H9 (cell line): Measurements from ENCODE around the gene SRP19. TPM values are rescaled to one million over a fixed set of nuclear protein-coding genes. Genes with fewer than 3 reads are reported as not detected.

Source experiments
- DNase-seq: peaks from one replicate; pipeline ENCODE4 v3.0.0-alpha.2; 2017
- H2AFZ ChIP-seq: one replicate; pipeline ENCODE4 v1.6.1; 2013; ENCODE audit warnings: mild to moderate bottlenecking, low read length, control low read depth, moderate library complexity
- H2AK5ac ChIP-seq: 2 replicates; pipeline ENCODE4 v1.6.1; 2013; ENCODE audit warnings: low read length, control low read depth, mixed read lengths; ENCODE audit not compliant: insufficient read length
- H2BK120ac ChIP-seq: one replicate; pipeline ENCODE4 v1.6.1; 2013; ENCODE audit warnings: low read depth, mild to moderate bottlenecking, low read length, control low read depth, inconsistent platforms; ENCODE audit not compliant: poor library complexity, severe bottlenecking
- H2BK12ac ChIP-seq: 2 replicates; pipeline ENCODE4 v1.6.1; 2013; ENCODE audit warnings: low read length, control low read depth, mixed read lengths, low read depth; ENCODE audit not compliant: insufficient read length
- H2BK15ac ChIP-seq: 2 replicates; pipeline ENCODE4 v1.6.1; 2013; ENCODE audit warnings: low read depth, low read length, control low read depth
- H2BK20ac ChIP-seq: one replicate; pipeline ENCODE4 v1.6.1; 2013; ENCODE audit warnings: low read depth, mild to moderate bottlenecking, low read length, control low read depth, inconsistent platforms; ENCODE audit not compliant: poor library complexity, severe bottlenecking
- H2BK5ac ChIP-seq: 2 replicates; pipeline ENCODE4 v1.6.1; 2013; ENCODE audit warnings: low read length, control low read depth, mixed read lengths; ENCODE audit not compliant: insufficient read length
- H3K14ac ChIP-seq: 2 replicates; pipeline ENCODE4 v1.6.1; 2013; ENCODE audit warnings: low read length, control low read depth; ENCODE audit not compliant: insufficient read depth
- H3K18ac ChIP-seq: 2 replicates; pipeline ENCODE4 v1.6.1; 2013; ENCODE audit warnings: low read depth, mild to moderate bottlenecking, mixed read lengths, low read length, control low read depth; ENCODE audit not compliant: insufficient read length
- H3K23ac ChIP-seq: 2 replicates; pipeline ENCODE4 v1.6.1; 2013; ENCODE audit warnings: low read length, control low read depth, mixed read lengths, low read depth; ENCODE audit not compliant: insufficient read length
- H3K23me2 ChIP-seq: 2 replicates; pipeline ENCODE4 v1.6.1; 2013; ENCODE audit warnings: low read depth, mild to moderate bottlenecking, mixed read lengths, low read length, control low read depth; ENCODE audit not compliant: insufficient read length, poor library complexity, severe bottlenecking
- H3K27ac ChIP-seq: 2 replicates; pipeline ENCODE4 v1.5.1; 2013; ENCODE audit warnings: low read length, control low read depth, mixed read lengths, low read depth; ENCODE audit not compliant: insufficient read length
- H3K27me3 ChIP-seq: 2 replicates; pipeline ENCODE4 v1.6.1; 2013; ENCODE audit warnings: low read length, control low read depth, inconsistent platforms; ENCODE audit not compliant: insufficient read depth
- H3K4ac ChIP-seq: 2 replicates; pipeline ENCODE4 v1.6.1; 2013; ENCODE audit warnings: low read depth, mild to moderate bottlenecking, control low read depth, inconsistent platforms, low read length, moderate library complexity
- H3K4me1 ChIP-seq: 2 replicates; pipeline ENCODE4 v1.6.1; 2013; ENCODE audit warnings: low read length, control low read depth, inconsistent platforms; ENCODE audit not compliant: insufficient read depth
- H3K4me2 ChIP-seq: 2 replicates; pipeline ENCODE4 v1.6.1; 2013; ENCODE audit warnings: low read length, control low read depth, mixed read lengths; ENCODE audit not compliant: insufficient read length, insufficient read depth
- H3K56ac ChIP-seq: 2 replicates; pipeline ENCODE4 v1.6.1; 2013; ENCODE audit warnings: low read depth, mild to moderate bottlenecking, mixed read lengths, low read length, control low read depth; ENCODE audit not compliant: insufficient read length
- H3K79me1 ChIP-seq: 2 replicates; pipeline ENCODE4 v1.6.1; 2013; ENCODE audit warnings: low read depth, mild to moderate bottlenecking, moderate library complexity, low read length, control low read depth, inconsistent platforms; ENCODE audit not compliant: insufficient read depth, poor library complexity, severe bottlenecking
- H3K79me2 ChIP-seq: 2 replicates; pipeline ENCODE4 v1.6.1; 2013; ENCODE audit warnings: low read length, control low read depth, inconsistent platforms; ENCODE audit not compliant: insufficient read depth
- H3K9ac ChIP-seq: 2 replicates; pipeline ENCODE4 v1.6.1; 2013; ENCODE audit warnings: low read length, control low read depth, mixed read lengths; ENCODE audit not compliant: insufficient read length; ENCODE audit errors: extremely low read depth
- H3K9me3 ChIP-seq: one replicate; pipeline ENCODE4 v1.6.1; 2013; ENCODE audit warnings: low read depth, low read length, inconsistent platforms; ENCODE audit not compliant: control insufficient read depth
- H3T11ph ChIP-seq: one replicate; pipeline ENCODE4 v1.6.1; 2013; ENCODE audit warnings: mild to moderate bottlenecking, low read length, control low read depth, inconsistent platforms
- H4K20me1 ChIP-seq: one replicate; pipeline ENCODE4 v1.6.1; 2013; ENCODE audit not compliant: control insufficient read depth, insufficient read length, insufficient read depth
- H4K5ac ChIP-seq: 2 replicates; pipeline ENCODE4 v1.6.1; 2013; ENCODE audit warnings: low read depth, mild to moderate bottlenecking, mixed read lengths, low read length, control low read depth; ENCODE audit not compliant: insufficient read length
- H4K8ac ChIP-seq: replicated peaks from 2 replicates; pipeline ENCODE4 v1.6.1; 2013; ENCODE audit warnings: low read length, control low read depth, mixed read lengths, low read depth; ENCODE audit not compliant: insufficient read length
- H4K91ac ChIP-seq: 2 replicates; pipeline ENCODE4 v1.6.1; 2013; ENCODE audit warnings: low read depth, mild to moderate bottlenecking, moderate library complexity, mixed read lengths, low read length, control low read depth; ENCODE audit not compliant: insufficient read length
- H3K27ac Mint-ChIP-seq, 3 experiments: 2 replicates in 2 of 3; 3 replicates in 1 of 3; pipeline ENCODE4 v1.8.0; 2020 to 2021; ENCODE audit warnings: mixed read lengths in 3 of 3, mild to moderate bottlenecking in 1 of 3, moderate library complexity in 1 of 3
- H3K27me3 Mint-ChIP-seq: 2 replicates; pipeline ENCODE4 v1.8.0; 2021; ENCODE audit warnings: low read depth, mild to moderate bottlenecking, moderate library complexity, mixed read lengths
- H3K36me3 Mint-ChIP-seq, 3 experiments: 2 replicates in 2 of 3; 3 replicates in 1 of 3; pipeline ENCODE4 v1.8.0; 2020 to 2021; ENCODE audit warnings: low read depth in 3 of 3, mixed read lengths in 3 of 3; ENCODE audit not compliant: insufficient read depth in 1 of 3
- H3K4me1 Mint-ChIP-seq, 2 experiments: 2 replicates each; pipeline ENCODE4 v1.8.0; 2020; ENCODE audit warnings: mixed read lengths in 2 of 2
- H3K4me3 Mint-ChIP-seq, 2 experiments: 2 replicates in 1 of 2; 3 replicates in 1 of 2; pipeline ENCODE4 v1.8.0; 2020 to 2021; ENCODE audit warnings: mild to moderate bottlenecking in 2 of 2, mixed read lengths in 2 of 2, moderate library complexity in 1 of 2
- H3K9me3 Mint-ChIP-seq, 2 experiments: 2 replicates in 1 of 2; 3 replicates in 1 of 2; pipeline ENCODE4 v1.8.0; 2020; ENCODE audit warnings: mild to moderate bottlenecking in 2 of 2, mixed read lengths in 2 of 2, moderate library complexity in 1 of 2
- WGBS: extraction: QIAGEN DNeasy Blood & Tissue Kit; methylation state at CpG from one replicate; pipeline ENCODE4 v1.1.7; 2013; ENCODE audit warnings: missing lambda C conversion rate, low lambda C conversion rate, mixed read lengths; ENCODE audit not compliant: insufficient read length; ENCODE audit errors: extremely low coverage; 5-methylcytosine and 5-hydroxymethylcytosine counted together
- total RNA-seq: library from RNA; stranded (reverse); gene quantifications from 2 replicates; pipeline ENCODE4 v1.2.1, GENCODE V29; 2021
- TF ChIP-seq, protein P1 (sequence below): fragments of 200-600 bp; sonication (generic); conservative IDR thresholded peaks from 3 replicates; pipeline ENCODE4 v1.8.0; 2021; ENCODE audit warnings: antibody characterized with exemption, mild to moderate bottlenecking

Gene SRP19
- total RNA-seq, 1 experiment from 2014 or later: 78.9 TPM

DNA sequence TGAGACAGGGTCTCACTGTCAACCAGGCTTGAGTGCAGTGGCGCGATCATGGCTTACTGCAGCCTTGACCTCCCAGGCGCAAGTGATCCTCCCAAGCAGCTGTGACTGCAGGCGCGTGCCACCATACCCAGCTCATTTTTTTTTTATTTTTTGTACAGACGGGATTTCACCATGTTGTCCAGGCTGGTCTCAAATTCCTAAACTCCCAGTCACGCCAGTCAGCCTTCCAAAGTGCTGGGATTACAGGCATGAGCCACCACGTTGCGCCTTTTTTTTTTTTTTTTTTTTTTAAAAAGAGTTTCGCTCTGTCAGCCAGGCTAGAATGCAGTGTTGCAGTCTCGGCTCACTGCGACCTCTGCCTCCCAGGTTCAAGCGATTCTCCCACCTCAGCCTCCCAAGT, 27.1 kb upstream of the SRP19 start:
- H3K18ac ChIP-seq: no peak overlapping the region
- no peak for DNase-seq
- no peaks in the 10 kb centered on the region for H3K4me1 Mint-ChIP-seq
- H3K79me2 ChIP-seq: no peaks in the 10 kb centered on the region
- H3K9me3 ChIP-seq: no peaks in the 10 kb centered on the region
- H2BK15ac ChIP-seq: no peak overlapping the region
- H3K56ac ChIP-seq: no peak overlapping the region
- no peaks in the 10 kb centered on the region for H3K4me1 ChIP-seq
- H3K4me3 Mint-ChIP-seq: no peak overlapping the region
- no peak overlapping the region for H4K91ac ChIP-seq
- H3K4ac ChIP-seq: no peak overlapping the region
- TF ChIP-seq, protein P1, sequence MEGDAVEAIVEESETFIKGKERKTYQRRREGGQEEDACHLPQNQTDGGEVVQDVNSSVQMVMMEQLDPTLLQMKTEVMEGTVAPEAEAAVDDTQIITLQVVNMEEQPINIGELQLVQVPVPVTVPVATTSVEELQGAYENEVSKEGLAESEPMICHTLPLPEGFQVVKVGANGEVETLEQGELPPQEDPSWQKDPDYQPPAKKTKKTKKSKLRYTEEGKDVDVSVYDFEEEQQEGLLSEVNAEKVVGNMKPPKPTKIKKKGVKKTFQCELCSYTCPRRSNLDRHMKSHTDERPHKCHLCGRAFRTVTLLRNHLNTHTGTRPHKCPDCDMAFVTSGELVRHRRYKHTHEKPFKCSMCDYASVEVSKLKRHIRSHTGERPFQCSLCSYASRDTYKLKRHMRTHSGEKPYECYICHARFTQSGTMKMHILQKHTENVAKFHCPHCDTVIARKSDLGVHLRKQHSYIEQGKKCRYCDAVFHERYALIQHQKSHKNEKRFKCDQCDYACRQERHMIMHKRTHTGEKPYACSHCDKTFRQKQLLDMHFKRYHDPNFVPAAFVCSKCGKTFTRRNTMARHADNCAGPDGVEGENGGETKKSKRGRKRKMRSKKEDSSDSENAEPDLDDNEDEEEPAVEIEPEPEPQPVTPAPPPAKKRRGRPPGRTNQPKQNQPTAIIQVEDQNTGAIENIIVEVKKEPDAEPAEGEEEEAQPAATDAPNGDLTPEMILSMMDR: no peak
- no peak overlapping the region for H2AFZ ChIP-seq
- H3K9me3 Mint-ChIP-seq: no peaks in the 10 kb centered on the region
- no peaks in the 10 kb centered on the region for H3K27me3 ChIP-seq
- no peak overlapping the region for H4K5ac ChIP-seq
- H3K36me3 Mint-ChIP-seq: peaks cover 35 to 46% (median 44%) of the 10 kb centered on the region in 3 experiments; a peak in 6 of 7 replicates
- no peak overlapping the region for H4K8ac ChIP-seq
- H2BK20ac ChIP-seq: no peak overlapping the region
- H4K20me1 ChIP-seq: no peaks in the 10 kb centered on the region
- no peak overlapping the region for H3K9ac ChIP-seq
- no peaks in the 10 kb centered on the region for H3K79me1 ChIP-seq
- H3K23ac ChIP-seq: no peak overlapping the region
- no peak overlapping the region for H2AK5ac ChIP-seq
- H3T11ph ChIP-seq: no peak overlapping the region
- H3K23me2 ChIP-seq: no peaks in the 10 kb centered on the region
- H3K14ac ChIP-seq: no peak overlapping the region
- H2BK120ac ChIP-seq: no peak overlapping the region
- no peak overlapping the region for H2BK12ac ChIP-seq
- WGBS: no CpG with 5 or more reads among the region's 13 CpGs
- no peak overlapping the region for H3K4me2 ChIP-seq
- no peak overlapping the region for H3K27ac Mint-ChIP-seq
- no peak overlapping the region for H3K27ac ChIP-seq
- no peak overlapping the region for H2BK5ac ChIP-seq
- H3K27me3 Mint-ChIP-seq: no peaks in the 10 kb centered on the region
